Suprapubic skin (tissue), 3 donors: ENCODE data around the gene HCFC1.

Experiments used
- EP300 ChIP-seq: sonication (generic); formaldehyde crosslinking; IDR thresholded peaks from one replicate; pipeline ENCODE4 v1.6.1; 2017; ENCODE audit warnings: antibody characterized with exemption
- POLR2A ChIP-seq, 2 donors: fragments of 450-650 bp; IDR thresholded peaks; one replicate each; pipeline ENCODE4 v1.6.1; 2017; ENCODE audit warnings: antibody characterized with exemption in 2 of 2, mild to moderate bottlenecking in 2 of 2, moderate library complexity in 2 of 2
- TF ChIP-seq, protein P1 (sequence below), 2 donors: fragments of 200-600 bp in 1 of 2; fragments of 450-650 bp in 1 of 2; sonication (generic) in 1 of 2; IDR thresholded peaks; one replicate each; pipeline ENCODE4 v1.5.1; 2016 to 2019; ENCODE audit warnings: antibody characterized with exemption in 2 of 2, mild to moderate bottlenecking in 1 of 2, moderate library complexity in 1 of 2

DNA sequence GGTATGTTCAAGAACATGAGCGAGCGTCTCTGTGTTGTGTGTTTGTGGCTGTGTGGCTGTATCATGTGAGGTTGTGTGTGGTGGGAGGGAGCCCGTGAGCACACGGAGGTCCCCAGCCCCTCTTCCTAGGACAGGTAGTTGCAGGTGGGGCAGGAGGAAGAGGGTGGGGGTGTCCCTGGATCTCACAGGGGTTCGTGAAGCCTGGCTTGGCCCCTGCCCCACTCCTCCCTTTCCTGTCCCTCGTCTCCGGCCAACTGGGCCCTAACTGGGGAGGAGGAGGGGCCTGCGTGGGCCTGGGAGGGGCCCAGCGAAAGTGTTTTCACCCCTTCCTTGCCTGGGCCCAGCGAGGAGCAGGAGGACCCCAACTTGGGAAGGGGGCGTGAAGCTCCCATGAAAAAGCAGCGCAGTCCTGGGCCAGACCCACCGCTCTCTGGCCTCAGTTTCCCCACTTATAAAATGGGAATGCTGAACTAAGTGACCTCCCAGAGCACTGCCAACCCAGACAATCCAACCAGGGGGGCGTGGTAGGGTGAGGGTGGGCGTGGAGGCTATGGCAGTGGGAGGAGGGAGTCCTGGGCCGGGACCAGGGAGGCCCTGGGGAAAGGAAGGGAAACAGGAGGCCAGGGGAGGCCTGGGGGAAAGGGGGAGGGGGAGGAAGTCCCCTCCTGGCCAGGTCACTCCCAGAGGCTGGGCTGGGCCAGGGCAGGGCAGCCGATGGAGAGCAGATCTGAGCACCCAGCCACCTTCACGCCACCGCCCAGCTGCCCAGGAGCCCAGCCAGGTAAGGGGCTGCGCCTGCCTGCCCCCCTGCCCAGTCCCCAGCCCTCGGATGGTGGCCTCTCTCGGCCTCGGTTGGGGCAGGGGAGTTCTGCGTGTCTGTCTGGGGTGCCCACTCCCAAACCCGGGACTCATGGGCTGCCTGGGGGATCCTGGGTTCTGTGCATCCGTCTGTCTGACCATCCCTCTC, 67.3 kb downstream of the HCFC1 start, which contains the start of gene AVPR2:
- TF ChIP-seq EP300 (no peak), POLR2A (IDR thresholded peaks at IDR 0.05) (no peak)
- TF ChIP-seq, protein P1, sequence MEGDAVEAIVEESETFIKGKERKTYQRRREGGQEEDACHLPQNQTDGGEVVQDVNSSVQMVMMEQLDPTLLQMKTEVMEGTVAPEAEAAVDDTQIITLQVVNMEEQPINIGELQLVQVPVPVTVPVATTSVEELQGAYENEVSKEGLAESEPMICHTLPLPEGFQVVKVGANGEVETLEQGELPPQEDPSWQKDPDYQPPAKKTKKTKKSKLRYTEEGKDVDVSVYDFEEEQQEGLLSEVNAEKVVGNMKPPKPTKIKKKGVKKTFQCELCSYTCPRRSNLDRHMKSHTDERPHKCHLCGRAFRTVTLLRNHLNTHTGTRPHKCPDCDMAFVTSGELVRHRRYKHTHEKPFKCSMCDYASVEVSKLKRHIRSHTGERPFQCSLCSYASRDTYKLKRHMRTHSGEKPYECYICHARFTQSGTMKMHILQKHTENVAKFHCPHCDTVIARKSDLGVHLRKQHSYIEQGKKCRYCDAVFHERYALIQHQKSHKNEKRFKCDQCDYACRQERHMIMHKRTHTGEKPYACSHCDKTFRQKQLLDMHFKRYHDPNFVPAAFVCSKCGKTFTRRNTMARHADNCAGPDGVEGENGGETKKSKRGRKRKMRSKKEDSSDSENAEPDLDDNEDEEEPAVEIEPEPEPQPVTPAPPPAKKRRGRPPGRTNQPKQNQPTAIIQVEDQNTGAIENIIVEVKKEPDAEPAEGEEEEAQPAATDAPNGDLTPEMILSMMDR (IDR thresholded peaks at IDR 0.05), result no peak
